ENCODE results near the gene FTH1.
A peak's percentile ranks its signal among the peaks of the same experiment; 100 is the strongest.
"Not testable (repeated sequence)": the region's sequence is repeated elsewhere in the genome, so short reads cannot be mapped to it uniquely, and the experiment has no call there.

The FTH1 gene

GRCh38 chr11:61967116-61967923 lies at the start of gene FTH1:
Gene FTH1, minus strand, starts transcription at chr11:61967634. Its CDS starts 209 bp downstream, at chr11:61967425.
- DNase-seq = peak; percentile 79

GRCh38 chr11:62015615-62016014 lies 48.2 kb upstream of the FTH1 start:
- no peak for DNase-seq

- no peak for DNase-seq
These were observed 46.4 kb upstream of the FTH1 start for GRCh38 chr11:62013537-62014476.

- DNase-seq = peak; percentile 44
These were observed 45.5 kb upstream of the FTH1 start for GRCh38 chr11:62012832-62013461.

- DNase-seq = peak; percentile 44
These were observed 45.0 kb upstream of the FTH1 start for GRCh38 chr11:62012451-62012831.

DNA sequence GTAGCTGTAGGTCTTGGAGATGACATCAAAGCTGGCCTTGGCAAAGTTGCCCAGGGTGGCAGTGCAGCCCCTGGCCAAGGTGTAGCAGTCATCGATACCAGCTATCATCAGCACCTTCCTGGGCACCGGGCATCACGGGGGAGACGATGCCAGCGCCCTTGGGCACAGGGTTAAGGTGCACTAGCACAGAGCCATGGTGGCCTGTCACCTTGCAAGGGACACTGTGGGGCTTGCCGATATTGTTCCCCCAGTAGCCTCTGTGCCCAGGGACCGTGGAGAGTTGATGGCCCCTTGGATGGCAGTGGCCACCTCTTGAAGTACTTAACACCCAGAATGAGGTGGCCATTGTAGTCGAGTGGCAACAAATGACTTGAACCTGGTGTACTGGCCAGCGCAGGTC lies 44.4 kb upstream of the FTH1 start:
- DNase-seq = no peak

- DNase-seq = no peak
These were observed 43.6 kb upstream of the FTH1 start for GRCh38 chr11:62010935-62011528.

GRCh38 chr11:62008193-62008592 lies 40.8 kb upstream of the FTH1 start:
- no peak for DNase-seq

DNA sequence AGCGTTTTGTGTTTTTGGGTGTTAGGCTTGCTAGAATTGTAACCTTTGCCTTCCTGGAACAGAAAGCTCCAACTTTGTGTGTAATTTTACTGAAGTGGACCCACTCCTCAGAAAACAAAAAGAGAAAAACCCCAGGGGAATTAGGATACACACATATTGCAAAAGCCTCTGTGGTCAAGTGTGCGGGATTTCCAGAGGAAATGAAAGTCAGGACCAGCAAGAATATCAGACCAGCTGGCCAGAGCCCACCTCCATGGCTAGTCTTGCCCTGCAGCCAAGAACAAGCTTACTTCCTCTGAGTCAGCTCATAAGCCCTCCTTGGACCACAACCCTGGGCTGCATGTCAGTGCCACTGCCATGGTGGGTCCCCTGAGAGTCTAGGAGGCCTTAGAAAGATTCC lies 37.0 kb upstream of the FTH1 start:
- DNase-seq = no peak

GRCh38 chr11:62002283-62002682 lies 34.8 kb upstream of the FTH1 start:
- DNase-seq = not testable (repeated sequence)

- no peak for DNase-seq
These were observed 34.2 kb upstream of the FTH1 start for GRCh38 chr11:62001450-62002191.

GRCh38 chr11:62000539-62001446 lies 33.4 kb upstream of the FTH1 start:
- no peak for DNase-seq

- DNase-seq = no peak
These were observed 31.9 kb upstream of the FTH1 start for GRCh38 chr11:61999141-61999975.

DNA sequence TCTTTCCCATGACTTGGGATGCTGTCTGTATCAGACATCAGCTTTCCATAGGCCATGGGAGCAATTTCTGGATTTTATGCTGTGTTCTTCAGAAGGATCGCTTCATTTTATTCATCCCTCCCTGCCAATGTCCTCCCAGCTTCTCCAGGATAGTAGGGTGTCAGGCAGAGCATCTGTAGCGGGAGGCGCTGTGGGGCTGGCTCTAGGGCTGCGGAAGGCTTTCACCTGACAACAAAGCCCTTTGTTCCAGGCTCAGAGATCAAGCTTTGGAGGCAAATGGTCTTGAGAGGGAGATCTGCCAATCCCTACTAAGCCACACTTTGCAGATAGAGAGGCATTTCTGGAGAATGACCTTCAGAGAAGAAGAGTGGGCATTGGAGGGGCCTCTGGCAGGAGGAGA lies 29.5 kb upstream of the FTH1 start:
- no peak for DNase-seq

DNA sequence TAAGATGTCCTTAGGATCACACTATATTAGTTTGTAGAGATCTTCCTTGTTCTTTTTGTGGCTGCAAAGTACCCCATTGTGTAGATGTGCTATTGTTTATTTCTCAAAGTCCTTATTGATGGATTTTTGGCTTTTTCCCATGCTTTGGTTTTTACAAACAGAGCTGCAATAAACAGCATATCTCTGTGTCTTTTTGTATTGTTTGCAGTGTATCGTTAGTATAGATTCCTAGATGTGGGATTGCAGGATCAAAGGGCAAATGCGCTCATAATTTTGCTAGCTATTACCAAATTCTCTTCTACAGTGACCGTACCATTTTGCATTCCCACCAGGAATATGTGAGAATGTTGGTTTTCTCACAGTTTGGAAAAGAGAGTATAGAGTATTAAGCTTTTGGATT lies 27.5 kb upstream of the FTH1 start:
- no peak for DNase-seq

- DNase-seq = no peak
These were observed 18.4 kb upstream of the FTH1 start for GRCh38 chr11:61985869-61986268.

GRCh38 chr11:61983419-61983818 lies 16.0 kb upstream of the FTH1 start:
- DNase-seq = no peak

- DNase-seq = no peak
These were observed 13.5 kb upstream of the FTH1 start for GRCh38 chr11:61980783-61981541.
